ENCODE results near the gene RELN. TPM values are rescaled to one million over a fixed set of nuclear protein-coding genes. Genes with fewer than 3 reads are reported as not detected.

Gene RELN
- total RNA-seq, 1 experiment from 2014 or later, result 0.10 TPM

DNA sequence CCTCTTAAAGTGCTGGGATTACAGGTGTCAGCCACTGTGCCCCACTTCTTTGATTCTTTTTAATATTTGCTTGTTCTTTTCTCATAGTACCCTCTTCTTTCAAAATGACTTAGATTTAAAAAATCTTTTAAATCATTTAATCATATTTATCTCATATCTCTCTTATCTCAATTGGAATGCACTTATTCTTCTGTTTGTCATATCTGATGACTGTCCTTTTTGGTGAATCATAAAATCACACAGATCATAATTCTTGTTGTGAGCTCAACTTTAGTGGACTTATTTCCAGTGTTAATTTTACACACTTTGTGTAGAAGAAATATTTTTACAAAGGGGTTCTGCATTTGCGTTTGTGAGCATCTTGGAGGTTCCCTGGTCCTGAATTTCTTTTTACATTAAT is 323.1 kb downstream of the RELN start:
- Histone ChIP-seq H3K27me3 (ENCODE audit: control insufficient read depth, insufficient read depth, low read length) (no peaks in the 10 kb centered on the region), H3K9me3 (ENCODE audit: control insufficient read depth, insufficient read depth, low read depth, low read length) (no peaks in the 10 kb centered on the region), H3K36me3 (ENCODE audit: control insufficient read depth, insufficient read depth, low read length) (no peaks in the 10 kb centered on the region), H3K27ac (ENCODE audit: low read length) (no peak overlapping the region), H3K4me3 (ENCODE audit: low read depth in 2 of 2, low read length in 2 of 2) (no peak overlapping the region), H3K4me1 (ENCODE audit: control insufficient read depth, insufficient read depth, low read length) (no peaks in the 10 kb centered on the region)
- intact Hi-C loops (cut with micrococcal nuclease; ENCODE audit: unreplicated experiment) (no loop called here), in situ Hi-C loops (cut with HindIII; ENCODE audit: low pct_unique_long_range_greater_than_20kb, low sequenced_read_pairs) (no loop called here)
- no TSS peak for BruUV-seq (replicated peaks)
- DNase-seq (ENCODE audit: low read depth, low spot score) (no peak), ATAC-seq (no peak)
- ChIA-PET POLR2A (no interaction called here), CTCF (no interaction called here)
- TF ChIP-seq SIN3A (IDR thresholded peaks at IDR 0.05; ENCODE audit: borderline replicate concordance, insufficient read depth, low read depth, low read length) (no peak), TCF7L2 (IDR thresholded peaks at IDR 0.05; ENCODE audit: low read depth, low read length) (no peak), POLR2AphosphoS5 (IDR thresholded peaks at IDR 0.05; ENCODE audit: low read depth, low read length) (no peak)
- TF ChIP-seq, protein P1, sequence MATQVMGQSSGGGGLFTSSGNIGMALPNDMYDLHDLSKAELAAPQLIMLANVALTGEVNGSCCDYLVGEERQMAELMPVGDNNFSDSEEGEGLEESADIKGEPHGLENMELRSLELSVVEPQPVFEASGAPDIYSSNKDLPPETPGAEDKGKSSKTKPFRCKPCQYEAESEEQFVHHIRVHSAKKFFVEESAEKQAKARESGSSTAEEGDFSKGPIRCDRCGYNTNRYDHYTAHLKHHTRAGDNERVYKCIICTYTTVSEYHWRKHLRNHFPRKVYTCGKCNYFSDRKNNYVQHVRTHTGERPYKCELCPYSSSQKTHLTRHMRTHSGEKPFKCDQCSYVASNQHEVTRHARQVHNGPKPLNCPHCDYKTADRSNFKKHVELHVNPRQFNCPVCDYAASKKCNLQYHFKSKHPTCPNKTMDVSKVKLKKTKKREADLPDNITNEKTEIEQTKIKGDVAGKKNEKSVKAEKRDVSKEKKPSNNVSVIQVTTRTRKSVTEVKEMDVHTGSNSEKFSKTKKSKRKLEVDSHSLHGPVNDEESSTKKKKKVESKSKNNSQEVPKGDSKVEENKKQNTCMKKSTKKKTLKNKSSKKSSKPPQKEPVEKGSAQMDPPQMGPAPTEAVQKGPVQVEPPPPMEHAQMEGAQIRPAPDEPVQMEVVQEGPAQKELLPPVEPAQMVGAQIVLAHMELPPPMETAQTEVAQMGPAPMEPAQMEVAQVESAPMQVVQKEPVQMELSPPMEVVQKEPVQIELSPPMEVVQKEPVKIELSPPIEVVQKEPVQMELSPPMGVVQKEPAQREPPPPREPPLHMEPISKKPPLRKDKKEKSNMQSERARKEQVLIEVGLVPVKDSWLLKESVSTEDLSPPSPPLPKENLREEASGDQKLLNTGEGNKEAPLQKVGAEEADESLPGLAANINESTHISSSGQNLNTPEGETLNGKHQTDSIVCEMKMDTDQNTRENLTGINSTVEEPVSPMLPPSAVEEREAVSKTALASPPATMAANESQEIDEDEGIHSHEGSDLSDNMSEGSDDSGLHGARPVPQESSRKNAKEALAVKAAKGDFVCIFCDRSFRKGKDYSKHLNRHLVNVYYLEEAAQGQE (IDR thresholded peaks at IDR 0.05; ENCODE audit: insufficient read depth in 1 of 2, low read depth in 2 of 2, low read length in 1 of 2), result no peak
- TF ChIP-seq, protein P2, sequence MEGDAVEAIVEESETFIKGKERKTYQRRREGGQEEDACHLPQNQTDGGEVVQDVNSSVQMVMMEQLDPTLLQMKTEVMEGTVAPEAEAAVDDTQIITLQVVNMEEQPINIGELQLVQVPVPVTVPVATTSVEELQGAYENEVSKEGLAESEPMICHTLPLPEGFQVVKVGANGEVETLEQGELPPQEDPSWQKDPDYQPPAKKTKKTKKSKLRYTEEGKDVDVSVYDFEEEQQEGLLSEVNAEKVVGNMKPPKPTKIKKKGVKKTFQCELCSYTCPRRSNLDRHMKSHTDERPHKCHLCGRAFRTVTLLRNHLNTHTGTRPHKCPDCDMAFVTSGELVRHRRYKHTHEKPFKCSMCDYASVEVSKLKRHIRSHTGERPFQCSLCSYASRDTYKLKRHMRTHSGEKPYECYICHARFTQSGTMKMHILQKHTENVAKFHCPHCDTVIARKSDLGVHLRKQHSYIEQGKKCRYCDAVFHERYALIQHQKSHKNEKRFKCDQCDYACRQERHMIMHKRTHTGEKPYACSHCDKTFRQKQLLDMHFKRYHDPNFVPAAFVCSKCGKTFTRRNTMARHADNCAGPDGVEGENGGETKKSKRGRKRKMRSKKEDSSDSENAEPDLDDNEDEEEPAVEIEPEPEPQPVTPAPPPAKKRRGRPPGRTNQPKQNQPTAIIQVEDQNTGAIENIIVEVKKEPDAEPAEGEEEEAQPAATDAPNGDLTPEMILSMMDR (IDR thresholded peaks at IDR 0.05), result no peak

DNA sequence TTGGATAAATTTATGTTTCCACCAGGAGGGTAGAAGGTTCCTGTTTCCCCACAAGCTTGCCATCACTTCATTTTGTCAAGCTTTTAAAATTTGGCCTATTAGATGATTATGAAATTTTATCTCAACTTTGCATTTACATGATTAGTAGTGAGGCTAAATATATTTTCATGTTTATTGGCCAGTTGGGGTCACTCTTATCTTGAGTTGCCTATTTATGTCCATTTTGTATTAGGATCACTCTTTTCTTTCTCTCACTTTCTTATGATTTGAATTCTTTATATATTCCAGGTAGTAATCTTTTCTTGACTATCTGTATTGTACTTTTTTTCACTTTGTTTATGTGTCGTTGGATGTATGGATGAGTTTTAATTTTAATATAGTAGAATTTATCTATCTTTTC is 324.9 kb downstream of the RELN start:
- no TSS peak for BruUV-seq (replicated peaks)
- H3K36me3 ChIP-seq (ENCODE audit: control insufficient read depth, insufficient read depth, low read length), result no peaks in the 10 kb centered on the region
- intact Hi-C loops (cut with micrococcal nuclease; ENCODE audit: unreplicated experiment) (no loop called here), in situ Hi-C loops (cut with HindIII; ENCODE audit: low pct_unique_long_range_greater_than_20kb, low sequenced_read_pairs) (no loop called here)
- no peak overlapping the region for H3K27ac ChIP-seq (ENCODE audit: low read length)
- no peaks in the 10 kb centered on the region for H3K27me3 ChIP-seq (ENCODE audit: control insufficient read depth, insufficient read depth, low read length)
- DNase-seq (ENCODE audit: low read depth, low spot score) (no peak), ATAC-seq (no peak)
- H3K9me3 ChIP-seq (ENCODE audit: control insufficient read depth, insufficient read depth, low read depth, low read length), result no peaks in the 10 kb centered on the region
- H3K4me3 ChIP-seq (ENCODE audit: low read depth in 2 of 2, low read length in 2 of 2), result no peak overlapping the region
- CTCF ChIA-PET, result no interaction called here
- TF ChIP-seq, protein P2 (IDR thresholded peaks at IDR 0.05), result no peak; the same call in 1 of the 2 replicates
- TF ChIP-seq, protein P1 (IDR thresholded peaks at IDR 0.05; ENCODE audit: insufficient read depth in 1 of 2, low read depth in 2 of 2, low read length in 1 of 2), result no peak
- TF ChIP-seq TCF7L2 (IDR thresholded peaks at IDR 0.05; ENCODE audit: low read depth, low read length) (no peak), POLR2AphosphoS5 (IDR thresholded peaks at IDR 0.05; ENCODE audit: low read depth, low read length) (no peak), SIN3A (IDR thresholded peaks at IDR 0.05; ENCODE audit: borderline replicate concordance, insufficient read depth, low read depth, low read length) (no peak)
- POLR2A ChIA-PET, result no interaction called here
- H3K4me1 ChIP-seq (ENCODE audit: control insufficient read depth, insufficient read depth, low read length), result no peaks in the 10 kb centered on the region

Measured in Panc1 (cell line).